ENCODE data around the gene PLRG1. TPM values are rescaled to one million over a fixed set of nuclear protein-coding genes. Genes with fewer than 3 reads are reported as not detected.

The PLRG1 gene
- total RNA-seq, 1 donor from 2014 or later = 70.6 TPM

GRCh38 chr4:154586296-154587033 is 36.3 kb upstream of the PLRG1 start:
- no peak for DNase-seq (ENCODE audit: low spot score)
- Mint-ChIP-seq H3K9me3 (ENCODE audit: unreplicated experiment) (no peaks in the 10 kb centered on the region), H3K4me3 (ENCODE audit: unreplicated experiment) (no peak overlapping the region), H3K27ac (ENCODE audit: unreplicated experiment) (no peak overlapping the region), H3K4me1 (ENCODE audit: unreplicated experiment) (no peaks in the 10 kb centered on the region), H3K36me3 (ENCODE audit: low read depth, unreplicated experiment) (no peaks in the 10 kb centered on the region), H3K27me3 (ENCODE audit: unreplicated experiment) (no peaks in the 10 kb centered on the region)
- TF ChIP-seq CTCF (IDR thresholded peaks at IDR 0.05; ENCODE audit: unreplicated experiment) = no peak

- H3K4me1 Mint-ChIP-seq (ENCODE audit: unreplicated experiment) = no peaks in the 10 kb centered on the region
- no peaks in the 10 kb centered on the region for H3K36me3 Mint-ChIP-seq (ENCODE audit: low read depth, unreplicated experiment)
- no peaks in the 10 kb centered on the region for H3K9me3 Mint-ChIP-seq (ENCODE audit: unreplicated experiment)
- no peak overlapping the region for H3K27ac Mint-ChIP-seq (ENCODE audit: unreplicated experiment)
- no peak for TF ChIP-seq CTCF (IDR thresholded peaks at IDR 0.05; ENCODE audit: unreplicated experiment)
- DNase-seq (ENCODE audit: low spot score) = no peak
- H3K4me3 Mint-ChIP-seq (ENCODE audit: unreplicated experiment) = no peak overlapping the region
- H3K27me3 Mint-ChIP-seq (ENCODE audit: unreplicated experiment) = no peaks in the 10 kb centered on the region
These were observed 35.3 kb upstream of the PLRG1 start for GRCh38 chr4:154585369-154586018.

GRCh38 chr4:154584259-154584658 is 34.1 kb upstream of the PLRG1 start:
- Mint-ChIP-seq H3K36me3 (ENCODE audit: low read depth, unreplicated experiment) (no peaks in the 10 kb centered on the region), H3K4me3 (ENCODE audit: unreplicated experiment) (no peak overlapping the region), H3K4me1 (ENCODE audit: unreplicated experiment) (no peaks in the 10 kb centered on the region), H3K27me3 (ENCODE audit: unreplicated experiment) (no peaks in the 10 kb centered on the region), H3K9me3 (ENCODE audit: unreplicated experiment) (no peaks in the 10 kb centered on the region), H3K27ac (ENCODE audit: unreplicated experiment) (no peak overlapping the region)
- no peak for TF ChIP-seq CTCF (IDR thresholded peaks at IDR 0.05; ENCODE audit: unreplicated experiment)
- DNase-seq (ENCODE audit: low spot score) = no peak

- Mint-ChIP-seq H3K27ac (ENCODE audit: unreplicated experiment) (no peak overlapping the region), H3K4me3 (ENCODE audit: unreplicated experiment) (no peak overlapping the region), H3K36me3 (ENCODE audit: low read depth, unreplicated experiment) (no peaks in the 10 kb centered on the region), H3K27me3 (ENCODE audit: unreplicated experiment) (no peaks in the 10 kb centered on the region), H3K4me1 (ENCODE audit: unreplicated experiment) (no peaks in the 10 kb centered on the region), H3K9me3 (ENCODE audit: unreplicated experiment) (no peaks in the 10 kb centered on the region)
- no peak for TF ChIP-seq CTCF (IDR thresholded peaks at IDR 0.05; ENCODE audit: unreplicated experiment)
- DNase-seq (ENCODE audit: low spot score) = no peak
These were observed 33.5 kb upstream of the PLRG1 start for GRCh38 chr4:154583677-154584076.

- TF ChIP-seq CTCF (IDR thresholded peaks at IDR 0.05; ENCODE audit: unreplicated experiment) = no peak
- no peaks in the 10 kb centered on the region for H3K9me3 Mint-ChIP-seq (ENCODE audit: unreplicated experiment)
These were observed 33.0 kb upstream of the PLRG1 start for GRCh38 chr4:154583230-154583629.

More at GRCh38 chr4:154583230-154583629, 33.0 kb upstream of the PLRG1 start:
- no peaks in the 10 kb centered on the region for H3K36me3 Mint-ChIP-seq (ENCODE audit: low read depth, unreplicated experiment)
- no peak overlapping the region for H3K4me3 Mint-ChIP-seq (ENCODE audit: unreplicated experiment)
- H3K4me1 Mint-ChIP-seq (ENCODE audit: unreplicated experiment) = no peaks in the 10 kb centered on the region
- no peak for DNase-seq (ENCODE audit: low spot score)
- no peak overlapping the region for H3K27ac Mint-ChIP-seq (ENCODE audit: unreplicated experiment)
- H3K27me3 Mint-ChIP-seq (ENCODE audit: unreplicated experiment) = no peaks in the 10 kb centered on the region

Data from endothelial cell (in vitro differentiated cells).